SH-SY5Y (cell line): ENCODE results near the gene SALL1.

ENCODE experiments used
- GATA2 ChIP-seq: IDR thresholded peaks from 2 replicates; pipeline ENCODE4 v1.6.1; 2011; ENCODE audit warnings: mild to moderate bottlenecking, low read depth, low read length
- GATA3 ChIP-seq: IDR thresholded peaks from 2 replicates; pipeline ENCODE4 v1.6.1; 2011; ENCODE audit warnings: low read depth, mild to moderate bottlenecking, low read length, moderate library complexity

- TF ChIP-seq GATA3 (no peak), GATA2 (no peak)
Measured at GRCh38 chr16:51197953-51198748, 47.1 kb upstream of the SALL1 start.
